HG03520 (cell line): ENCODE data around the gene ARMC2.

ENCODE experiments used
- ATAC-seq: cut with Tn5 transposase; IDR thresholded peaks from one replicate; pipeline ENCODE4 v1.9.1; 2021; ENCODE audit warnings: mild to moderate bottlenecking, moderate library complexity; ENCODE audit not compliant: unreplicated experiment

ARMC2 gene

DNA sequence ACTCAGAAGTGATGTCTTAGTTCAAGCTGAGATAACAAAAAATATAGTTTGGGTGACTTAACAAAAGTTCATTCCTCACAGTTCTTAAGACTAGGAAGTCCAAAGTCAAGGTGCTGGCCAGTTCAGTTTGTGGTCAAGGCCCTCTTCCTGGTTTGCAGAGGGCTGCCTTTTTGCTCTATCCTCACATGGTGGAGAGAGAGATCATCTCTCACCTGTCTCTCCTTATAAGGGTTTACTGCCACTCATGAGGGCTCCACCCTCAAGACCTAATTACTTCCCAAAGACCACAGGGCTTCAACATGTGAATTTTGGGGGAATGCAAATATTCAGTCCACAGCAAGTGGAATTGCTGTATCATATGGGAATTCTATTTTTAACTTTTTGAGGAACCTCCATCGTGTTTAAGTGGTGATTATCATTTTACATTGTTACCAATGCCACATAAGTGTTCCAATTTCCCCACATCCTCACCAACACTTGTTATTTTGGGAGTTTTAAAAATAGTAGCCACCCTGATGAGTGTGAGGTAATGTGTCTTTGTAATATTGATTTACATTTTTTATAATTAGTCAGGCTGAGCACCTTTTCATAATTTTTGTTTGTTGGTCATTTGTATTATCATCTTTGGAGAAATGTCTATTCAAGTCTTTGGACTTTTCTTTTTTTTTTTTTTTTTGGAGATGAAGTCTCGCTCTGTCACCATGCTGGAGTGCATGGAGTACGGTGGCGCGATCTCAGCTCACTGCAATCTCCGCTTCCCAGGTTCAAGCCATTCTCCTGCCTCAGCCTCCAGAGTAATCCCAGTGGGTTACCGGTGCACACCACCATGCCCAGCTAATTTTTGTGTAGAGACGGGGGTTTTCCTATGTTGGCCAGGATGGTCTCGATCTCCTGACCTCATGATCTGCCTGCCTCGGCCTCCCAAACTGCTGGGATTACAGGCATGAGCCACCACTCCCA, 134.2 kb downstream of the ARMC2 start:
- ATAC-seq: no peak

- no peak for ATAC-seq
Measured at GRCh38 chr6:108983151-108983550, 134.9 kb downstream of the ARMC2 start.

DNA sequence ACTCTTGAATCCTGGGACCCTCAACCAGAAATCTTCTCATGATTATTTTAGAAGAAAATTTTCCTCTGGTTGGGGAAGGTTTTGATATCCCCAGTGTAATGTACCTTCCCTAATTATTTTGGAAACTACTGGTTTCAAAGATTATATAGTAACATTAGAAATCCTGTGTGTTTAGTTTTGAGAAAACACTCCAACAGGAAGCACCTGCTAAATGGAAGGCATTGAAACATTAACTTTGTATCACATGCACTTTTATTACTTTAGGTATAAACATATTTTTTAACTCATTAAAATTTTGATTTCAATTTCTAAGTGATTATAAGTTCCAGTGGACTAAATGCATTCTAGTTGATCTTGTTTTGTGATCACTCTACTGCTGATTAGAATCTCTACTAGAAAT, 137.1 kb downstream of the ARMC2 start:
- ATAC-seq: no peak

- ATAC-seq: no peak
Measured at GRCh38 chr6:108987156-108987555, 138.9 kb downstream of the ARMC2 start.

DNA sequence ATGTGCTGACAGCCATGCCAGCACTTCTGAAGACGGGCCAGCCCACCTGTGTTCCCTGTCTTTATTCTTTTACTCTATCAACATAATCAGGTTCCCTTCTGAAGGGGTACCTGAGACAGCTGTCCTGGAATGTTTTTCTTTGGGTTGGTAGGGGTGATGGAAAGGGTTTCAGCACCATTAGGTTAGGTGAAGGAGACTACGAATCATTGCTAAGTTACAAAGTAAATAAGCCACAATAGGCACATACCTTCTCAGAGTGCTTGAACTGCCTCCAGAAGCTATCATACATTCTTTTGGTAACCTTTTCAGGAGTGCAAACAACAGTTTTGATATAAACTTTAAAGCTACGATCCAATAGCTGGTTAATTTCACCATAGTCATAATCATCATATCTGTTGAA, 140.1 kb downstream of the ARMC2 start:
- ATAC-seq: no peak

GRCh38 chr6:108988765-108989164, 140.5 kb downstream of the ARMC2 start:
- ATAC-seq: no peak

- ATAC-seq: no peak
Measured at GRCh38 chr6:108989700-108990099, 141.5 kb downstream of the ARMC2 start.

- ATAC-seq: no peak
Measured at GRCh38 chr6:108993876-108994275, 145.7 kb downstream of the ARMC2 start.

DNA sequence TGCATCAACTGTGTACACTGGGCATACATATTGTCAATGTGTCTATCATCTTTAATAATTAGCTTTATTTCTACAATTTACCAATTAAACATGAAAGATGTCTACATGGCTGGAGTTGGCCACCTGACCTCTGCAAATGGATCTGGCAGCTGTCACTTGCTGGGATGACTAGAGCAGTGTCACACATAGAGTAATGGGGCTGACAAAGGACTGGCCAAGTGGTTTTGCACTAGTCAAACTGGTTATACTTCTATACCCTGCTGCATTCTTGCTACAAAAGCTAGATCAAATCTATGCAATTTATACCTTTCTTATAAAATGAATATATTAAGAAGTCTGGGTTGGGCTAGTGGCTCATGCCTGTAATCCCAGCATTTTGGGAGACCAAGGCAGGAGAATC, 147.1 kb downstream of the ARMC2 start:
- ATAC-seq: no peak

DNA sequence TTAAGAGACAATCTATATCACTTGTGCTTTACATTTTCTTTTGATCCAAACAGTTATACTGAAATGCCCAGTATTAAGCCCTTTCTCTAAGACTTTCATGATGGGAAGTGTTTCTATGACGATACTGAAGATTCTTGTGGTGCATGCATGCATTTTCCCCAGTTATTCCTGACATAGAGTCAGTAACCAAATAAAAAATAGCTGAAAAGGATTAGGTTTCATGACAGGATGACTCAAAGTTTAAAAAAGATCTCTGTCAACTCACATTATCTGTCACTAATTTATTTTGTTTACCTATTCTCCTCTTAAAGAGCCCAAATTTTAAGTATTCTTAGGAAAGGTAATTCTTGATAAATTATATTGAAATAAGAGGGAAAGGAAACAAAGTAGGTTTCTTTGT, 148.0 kb downstream of the ARMC2 start:
- no peak for ATAC-seq

GRCh38 chr6:108998485-108998884, 150.3 kb downstream of the ARMC2 start:
- no peak for ATAC-seq

- no peak for ATAC-seq
Measured at GRCh38 chr6:108999428-108999827, 151.2 kb downstream of the ARMC2 start.

GRCh38 chr6:109000289-109000688, 152.1 kb downstream of the ARMC2 start:
- no peak for ATAC-seq

DNA sequence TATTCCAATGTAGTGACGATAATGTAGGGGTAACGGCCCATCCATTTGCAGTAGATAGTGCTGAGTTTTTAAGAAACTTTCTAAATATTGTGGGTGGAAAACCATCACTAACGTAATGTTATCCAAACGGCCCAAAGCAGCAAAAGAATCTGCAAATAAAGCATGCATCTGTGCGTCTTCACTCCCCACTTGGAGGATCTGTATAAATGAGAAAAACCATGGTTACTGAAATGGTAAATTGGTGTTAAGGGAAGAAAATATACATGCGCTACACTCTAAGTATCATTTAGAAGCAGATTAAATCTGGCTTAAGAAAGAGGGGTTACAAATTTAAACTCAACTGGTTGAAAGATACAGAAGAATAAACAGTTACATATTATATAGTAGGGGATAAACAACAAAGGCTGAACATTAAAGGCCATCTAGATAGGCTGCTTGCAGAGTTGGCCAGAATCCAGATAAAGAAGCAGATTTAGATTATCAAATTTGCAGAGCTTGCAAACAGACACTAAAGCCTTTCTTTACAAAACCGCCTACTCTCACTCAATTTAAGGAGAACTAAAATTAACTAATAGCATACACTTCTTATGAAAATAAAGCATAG, 153.2 kb downstream of the ARMC2 start:
- ATAC-seq: no peak

GRCh38 chr6:109002051-109002697, 154.0 kb downstream of the ARMC2 start:
- ATAC-seq: no peak

GRCh38 chr6:109002882-109003281, 154.7 kb downstream of the ARMC2 start:
- no peak for ATAC-seq

- no peak for ATAC-seq
Measured at GRCh38 chr6:109006818-109007217, 158.6 kb downstream of the ARMC2 start.

GRCh38 chr6:109007521-109007920, 159.3 kb downstream of the ARMC2 start:
- no peak for ATAC-seq

- peak; percentile 38 for ATAC-seq
Measured at GRCh38 chr6:109008054-109008453, 159.8 kb downstream of the ARMC2 start.

DNA sequence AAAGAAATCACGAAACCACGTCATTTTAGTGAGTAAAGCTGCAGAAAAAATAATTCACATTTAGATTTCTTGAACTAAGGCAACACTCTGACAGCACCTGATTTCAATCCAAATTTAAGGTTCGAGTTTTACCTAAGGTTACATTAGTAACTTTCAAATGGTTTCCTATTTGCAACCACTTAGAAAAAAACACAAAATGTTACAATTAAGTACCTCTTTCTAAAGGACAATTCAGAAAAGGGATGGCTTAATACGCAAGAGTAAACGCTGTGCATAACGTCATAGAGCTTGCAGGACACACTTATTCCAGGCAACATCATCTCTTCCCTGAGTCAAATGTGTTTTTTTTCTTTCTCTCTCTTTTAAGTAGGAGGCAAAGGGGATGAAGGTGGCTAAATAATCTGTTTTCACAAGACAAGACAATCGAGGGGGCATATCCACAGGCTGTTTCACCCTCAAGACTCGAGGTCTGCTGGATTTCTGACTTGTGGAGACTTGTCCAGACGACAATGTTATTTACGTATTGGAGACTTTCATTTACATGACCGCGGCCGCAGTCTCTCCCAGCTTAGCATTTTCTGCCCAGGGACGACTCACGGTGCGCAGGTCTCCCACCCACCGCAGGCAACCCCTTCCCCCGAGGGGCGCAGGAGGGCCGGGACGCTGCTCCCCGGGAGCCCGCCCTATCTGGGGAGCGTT, 160.5 kb downstream of the ARMC2 start:
- ATAC-seq: peak; percentile 9
